Adrenal gland (tissue), 12 donors: ENCODE results near the gene AP1S2. TPM values are rescaled to one million over a fixed set of nuclear protein-coding genes. Genes with fewer than 3 reads are reported as not detected.
A peak's percentile ranks its signal among the peaks of the same experiment; 100 is the strongest.

ENCODE experiments used
- DNase-seq, 7 donors: peaks; one replicate each; pipeline ENCODE4 v3.0.0-alpha.2; 2019 to 2020
- H3K27ac ChIP-seq, 5 donors: fragments of 200-600 bp; sonication (generic) in 4 of 5; 1 replicate in 3 of 5; 2 replicates in 2 of 5; pipeline versions ENCODE4 v1.5.1 to v1.8.0; 2016 to 2020; ENCODE audit warnings: mild to moderate bottlenecking in 1 of 5
- H3K27me3 ChIP-seq: fragments of 200-600 bp; 2 replicates; pipeline ENCODE4 v1.8.0; 2021
- H3K36me3 ChIP-seq, 2 donors: fragments of 200-600 bp; replicated peaks in 1 of 2; 1 replicate in 1 of 2; 2 replicates in 1 of 2; pipeline versions ENCODE4 v1.5.1 to v1.8.0; 2018 to 2022
- H3K4me1 ChIP-seq, 2 donors: fragments of 200-600 bp; replicated peaks in 1 of 2; 1 replicate in 1 of 2; 2 replicates in 1 of 2; pipeline versions ENCODE4 v1.5.1 to v1.8.0; 2018 to 2021
- H3K4me3 ChIP-seq, 4 donors: fragments of 200-600 bp; sonication (generic) in 3 of 4; one replicate each; pipeline ENCODE4 v1.5.1; 2016 to 2018
- H3K9me3 ChIP-seq, 3 donors: fragments of 200-600 bp; sonication (generic) in 1 of 3; replicated peaks in 1 of 3; 1 replicate in 2 of 3; 2 replicates in 1 of 3; pipeline versions ENCODE4 v1.5.1 to v1.8.0; 2016 to 2021
- POLR2A ChIP-seq, 2 donors: fragments of 450-650 bp; IDR thresholded peaks; one replicate each; pipeline ENCODE4 v1.6.1; 2017; ENCODE audit warnings: antibody characterized with exemption in 2 of 2, mild to moderate bottlenecking in 2 of 2, moderate library complexity in 1 of 2
- WGBS, 4 donors: extraction: QIAGEN DNeasy Blood & Tissue Kit in 2 of 4; methylation state at CpG; one replicate each; pipeline versions ENCODE4 v1.1.5 to v1.1.7; 2013 to 2017; 5-methylcytosine and 5-hydroxymethylcytosine counted together
- intact Hi-C, 2 donors: fragments of 100-400 bp; cut with DNase I; formaldehyde crosslinking; loops; one replicate each; pipeline versions ENCODE4 v1.14.1 to v1.15.0; 2022 to 2023
- polyA plus RNA-seq, 3 donors: library from polyadenylated mRNA; stranded (reverse); fragments of 200-250 nt in 2 of 3; fragments of 350-450 nt in 1 of 3; fragmentation: Illumina TruSeq in 1 of 3; extraction: RNeasy Lipid Tissue Mini Kit (QIAGEN cat#74804) in 1 of 3; gene quantifications; one replicate each; pipeline ENCODE4 v1.2.3, GENCODE V29; 2013 to 2014
- total RNA-seq, 9 donors: library from RNA; depleted of rRNA in 4 of 9; stranded (reverse); fragments of >200 nt in 4 of 9; fragments of 120-200 nt in 1 of 9; fragmentation: NEBNext Ultra II Directional in 1 of 9; extraction: Animal tissue kit (Norgen Biotek cat#: 25700) in 1 of 9; gene quantifications; one replicate each; pipeline versions ENCODE4 v1.1.0 to v1.2.4, GENCODE V29; 2013 to 2023
- TF ChIP-seq, protein P1 (sequence below), 6 experiments: fragments of 450-650 bp in 4 of 6; fragments of 200-600 bp in 2 of 6; sonication (generic) in 1 of 6; IDR thresholded peaks; 1 replicate in 5 of 6; 2 replicates in 1 of 6; pipeline versions ENCODE4 v1.5.1 to v1.8.0; 2016 to 2021; ENCODE audit warnings: antibody characterized with exemption in 6 of 6, mild to moderate bottlenecking in 2 of 6, moderate library complexity in 1 of 6
- donor health status: healthy with polysubstance abuse.
- donor health status: Bipolar disorder and iron deficiency.
- donor health status: DM: yes; HTN: yes; CAD: no.
- donor health status: DM: no; HTN: no; CAD: no.
- donor health status: DM: no; HTN: no; CAD: no.
- donor health status: DM: yes; HTN: yes; CAD: no.

AP1S2 gene
- total and polyA plus RNA-seq, 12 donors = 8.8 to 47.1 (median 20.3) TPM

DNA sequence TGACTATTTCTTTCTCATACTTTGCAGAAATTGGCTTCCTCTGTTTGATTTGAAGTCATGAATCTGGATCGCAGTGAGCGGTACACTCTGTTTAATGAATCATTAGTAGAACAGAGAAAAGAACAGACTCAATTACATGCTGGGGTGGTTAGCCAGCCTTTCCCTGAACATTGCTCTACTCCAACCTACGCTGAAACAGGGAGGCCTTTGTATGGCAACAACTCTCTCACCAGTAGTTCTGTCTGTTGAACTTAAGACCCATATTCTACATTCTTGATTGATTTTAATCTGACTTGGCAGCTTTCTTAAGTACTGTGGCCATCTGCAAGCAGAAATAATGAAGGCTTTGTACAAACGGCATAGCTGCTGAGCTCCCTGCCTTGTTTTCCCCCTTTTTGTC, 19.0 kb upstream of the AP1S2 start:
- no peaks in the 10 kb centered on the region for H3K4me1 ChIP-seq
- H3K36me3 ChIP-seq = no peaks in the 10 kb centered on the region
- no peak overlapping the region for H3K4me3 ChIP-seq
- no peak for DNase-seq
- no peaks in the 10 kb centered on the region for H3K9me3 ChIP-seq
- TF ChIP-seq, protein P1, sequence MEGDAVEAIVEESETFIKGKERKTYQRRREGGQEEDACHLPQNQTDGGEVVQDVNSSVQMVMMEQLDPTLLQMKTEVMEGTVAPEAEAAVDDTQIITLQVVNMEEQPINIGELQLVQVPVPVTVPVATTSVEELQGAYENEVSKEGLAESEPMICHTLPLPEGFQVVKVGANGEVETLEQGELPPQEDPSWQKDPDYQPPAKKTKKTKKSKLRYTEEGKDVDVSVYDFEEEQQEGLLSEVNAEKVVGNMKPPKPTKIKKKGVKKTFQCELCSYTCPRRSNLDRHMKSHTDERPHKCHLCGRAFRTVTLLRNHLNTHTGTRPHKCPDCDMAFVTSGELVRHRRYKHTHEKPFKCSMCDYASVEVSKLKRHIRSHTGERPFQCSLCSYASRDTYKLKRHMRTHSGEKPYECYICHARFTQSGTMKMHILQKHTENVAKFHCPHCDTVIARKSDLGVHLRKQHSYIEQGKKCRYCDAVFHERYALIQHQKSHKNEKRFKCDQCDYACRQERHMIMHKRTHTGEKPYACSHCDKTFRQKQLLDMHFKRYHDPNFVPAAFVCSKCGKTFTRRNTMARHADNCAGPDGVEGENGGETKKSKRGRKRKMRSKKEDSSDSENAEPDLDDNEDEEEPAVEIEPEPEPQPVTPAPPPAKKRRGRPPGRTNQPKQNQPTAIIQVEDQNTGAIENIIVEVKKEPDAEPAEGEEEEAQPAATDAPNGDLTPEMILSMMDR (IDR thresholded peaks at IDR 0.05) = no peak
- TF ChIP-seq POLR2A (IDR thresholded peaks at IDR 0.05) = no peak
- H3K27me3 ChIP-seq = peaks cover 26% of the 10 kb centered on the region
- intact Hi-C loops = no loop called here
- no peak overlapping the region for H3K27ac ChIP-seq
- 74 to 83% (median 80%) methylated on average over 4 of the region's 4 CpGs for WGBS, 4 donors

DNA sequence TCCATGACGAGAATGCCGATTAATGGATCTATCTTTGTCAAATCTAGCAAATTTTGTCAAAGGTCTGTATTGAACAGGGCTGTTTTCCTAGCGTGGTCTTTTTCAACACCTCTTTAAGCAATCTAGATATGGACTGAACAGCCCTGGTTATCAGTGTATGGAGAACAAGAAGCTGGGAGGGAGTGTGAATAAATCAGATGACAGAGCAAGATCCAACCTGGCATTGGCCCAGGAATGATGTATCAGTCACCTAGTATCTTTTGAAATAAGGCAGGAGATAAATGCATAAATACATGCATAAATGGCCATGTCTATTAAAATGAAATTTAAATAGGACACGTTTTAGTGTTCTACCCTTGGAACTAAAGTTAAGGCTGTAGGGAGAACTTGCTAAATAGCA, 15.7 kb upstream of the AP1S2 start:
- Histone ChIP-seq H3K36me3 (no peaks in the 10 kb centered on the region), H3K9me3 (no peaks in the 10 kb centered on the region), H3K27ac (no peak overlapping the region), H3K4me3 (no peak overlapping the region), H3K4me1 (no peaks in the 10 kb centered on the region), H3K27me3 (peaks cover 34% of the 10 kb centered on the region)
- intact Hi-C loops = no loop called here
- 43 to 66% (median 58%) methylated on average over 4 of the region's 4 CpGs for WGBS, 4 donors
- DNase-seq = peak in 2 of 7 donors; percentile 4 to 10
- no peak for TF ChIP-seq POLR2A (IDR thresholded peaks at IDR 0.05)
- TF ChIP-seq, protein P1 (IDR thresholded peaks at IDR 0.05) = no peak

DNA sequence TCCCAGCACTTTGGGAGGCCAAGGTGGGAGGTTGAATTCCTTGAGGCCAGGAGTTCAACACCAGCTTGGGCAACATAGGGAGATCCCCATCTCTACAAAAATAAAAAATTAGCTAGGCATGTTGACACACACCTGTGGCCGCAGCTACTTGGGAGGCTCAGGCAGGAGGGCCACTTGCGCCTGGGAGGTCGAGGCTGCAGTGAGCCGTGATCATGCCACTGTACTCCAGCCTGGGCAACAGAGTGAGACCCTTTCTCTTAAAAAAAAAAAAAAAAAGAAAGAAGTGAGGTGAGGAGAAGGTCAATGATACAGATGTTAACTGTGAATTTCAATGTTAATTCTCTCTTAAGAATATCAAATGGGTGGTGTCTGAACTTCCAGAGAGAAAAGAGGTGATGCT, 15.1 kb upstream of the AP1S2 start:
- 76 to 95% (median 92%) methylated on average over 3 to 4 of the region's 4 CpGs for WGBS, 4 donors
- no peaks in the 10 kb centered on the region for H3K9me3 ChIP-seq
- DNase-seq = no peak
- H3K27ac ChIP-seq = no peak overlapping the region
- intact Hi-C loops = no loop called here
- H3K4me1 ChIP-seq = no peaks in the 10 kb centered on the region
- peaks cover 34% of the 10 kb centered on the region for H3K27me3 ChIP-seq
- no peak overlapping the region for H3K4me3 ChIP-seq
- no peak for TF ChIP-seq POLR2A (IDR thresholded peaks at IDR 0.05)
- TF ChIP-seq, protein P1 (IDR thresholded peaks at IDR 0.05) = no peak
- H3K36me3 ChIP-seq = no peaks in the 10 kb centered on the region

DNA sequence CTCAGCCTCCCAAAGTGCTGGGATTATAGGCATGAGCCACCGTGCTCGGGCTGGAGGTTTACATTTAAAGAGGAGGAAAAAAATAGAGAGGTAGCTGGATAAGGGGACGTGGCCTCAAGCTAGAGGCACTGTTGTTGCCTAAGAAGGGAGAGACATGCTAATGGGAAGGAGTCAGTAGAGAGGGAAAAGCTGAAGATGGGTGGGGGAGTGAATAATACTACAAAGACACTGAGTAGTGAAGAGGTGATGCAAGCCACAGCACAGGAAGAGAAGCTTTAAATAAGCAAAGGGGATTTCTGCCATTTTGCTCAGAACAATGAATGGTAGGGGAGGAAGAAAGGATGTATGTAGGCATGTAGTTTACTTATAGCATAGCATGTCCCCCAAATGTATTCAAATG, 11.5 kb upstream of the AP1S2 start:
- peaks cover 22% of the 10 kb centered on the region for H3K27me3 ChIP-seq
- no peak overlapping the region for H3K4me3 ChIP-seq
- WGBS, 4 donors = 64 to 85% (median 79%) methylated on average over 3 of the region's 3 CpGs
- H3K9me3 ChIP-seq = no peaks in the 10 kb centered on the region
- no peaks in the 10 kb centered on the region for H3K36me3 ChIP-seq
- no peak for DNase-seq
- intact Hi-C loops = no loop called here
- no peaks in the 10 kb centered on the region for H3K4me1 ChIP-seq
- TF ChIP-seq POLR2A (IDR thresholded peaks at IDR 0.05) = no peak
- TF ChIP-seq, protein P1 (IDR thresholded peaks at IDR 0.05) = no peak
- no peak overlapping the region for H3K27ac ChIP-seq
